Measurements from ENCODE around the gene HS2ST1.

The HS2ST1 gene

GRCh38 chr1:87074001-87074795 is 159.8 kb downstream of the HS2ST1 start:
- no peak for DNase-seq

GRCh38 chr1:87077959-87078639 is 163.7 kb downstream of the HS2ST1 start:
- DNase-seq, result no peak

GRCh38 chr1:87084244-87084836 is 169.9 kb downstream of the HS2ST1 start:
- no peak for DNase-seq

- DNase-seq, result no peak
These were observed 171.7 kb downstream of the HS2ST1 start for GRCh38 chr1:87086120-87086519.

GRCh38 chr1:87089070-87089736 is 174.8 kb downstream of the HS2ST1 start:
- no peak for DNase-seq

- no peak for DNase-seq
These were observed 175.4 kb downstream of the HS2ST1 start for GRCh38 chr1:87089823-87090222.

GRCh38 chr1:87091425-87091824 is 177.0 kb downstream of the HS2ST1 start:
- DNase-seq, result no peak

GRCh38 chr1:87092846-87093245 is 178.4 kb downstream of the HS2ST1 start:
- DNase-seq, result no peak

- no peak for DNase-seq
These were observed 178.9 kb downstream of the HS2ST1 start for GRCh38 chr1:87093286-87093685.

- no peak for DNase-seq
These were observed 179.8 kb downstream of the HS2ST1 start for GRCh38 chr1:87094238-87094637.

GRCh38 chr1:87100271-87100670 is 185.8 kb downstream of the HS2ST1 start:
- no peak for DNase-seq

GRCh38 chr1:87103074-87103473 is 188.6 kb downstream of the HS2ST1 start:
- DNase-seq, result no peak

GRCh38 chr1:87104140-87104539 is 189.7 kb downstream of the HS2ST1 start:
- DNase-seq, result no peak

GRCh38 chr1:87104945-87105344 is 190.5 kb downstream of the HS2ST1 start:
- DNase-seq, result no peak

- no peak for DNase-seq
These were observed 191.7 kb downstream of the HS2ST1 start for GRCh38 chr1:87106144-87106543.

GRCh38 chr1:87106867-87107266 is 192.4 kb downstream of the HS2ST1 start:
- DNase-seq, result no peak

- no peak for DNase-seq
These were observed 193.8 kb downstream of the HS2ST1 start for GRCh38 chr1:87108228-87108627.

- no peak for DNase-seq
These were observed 194.5 kb downstream of the HS2ST1 start for GRCh38 chr1:87108814-87109411.

- no peak for DNase-seq
These were observed 197.4 kb downstream of the HS2ST1 start for GRCh38 chr1:87111659-87112371.

- DNase-seq, result no peak
These were observed 198.9 kb downstream of the HS2ST1 start for GRCh38 chr1:87113313-87113712.

GRCh38 chr1:87115317-87115890 is 201.0 kb downstream of the HS2ST1 start:
- DNase-seq, result no peak

- DNase-seq, result no peak
These were observed 201.5 kb downstream of the HS2ST1 start for GRCh38 chr1:87115891-87116290.
